HCT116 (cell line): ENCODE data around the gene PNMT. TPM values are rescaled to one million over a fixed set of nuclear protein-coding genes. Genes with fewer than 3 reads are reported as not detected.

Source experiments
- ATAC-seq: fragments of 200-7000 bp; cut with Tn5 transposase; 2 replicates; pipeline ENCODE4 v1.9.1; 2020; ENCODE audit warnings: mild to moderate bottlenecking, moderate library complexity
- BruUV-seq: library from RNA; stranded (reverse); fragments of 400-500 nt; replicated peaks from 2 replicates; lab custom pipeline; 2021; lab: Mats Ljungman, UMichigan
- CTCF ChIA-PET: fragments of 300-600 bp; sonication (Branson Sonifier 250); formaldehyde crosslinking; loops from one replicate; lab custom pipeline; 2021; ENCODE audit warnings: antibody characterized with exemption; lab: Charles Lee
- POLR2A ChIA-PET: fragments of 300-600, 350-600 bp; sonication (Branson Sonifier 250); formaldehyde crosslinking; loops from one replicate; lab custom pipeline; 2021; ENCODE audit warnings: antibody characterized with exemption; lab: Charles Lee
- RAD21 ChIA-PET, 2 experiments: fragments of 300-600 bp; sonication (Branson Sonifier 250); formaldehyde crosslinking; loops; one replicate each; lab custom pipeline; 2023; ENCODE audit warnings: low total read pairs in 2 of 2; ENCODE audit not compliant: uncharacterized antibody in 2 of 2, unreplicated experiment in 2 of 2, low non-redundant PET in 1 of 2; lab: Charles Lee
- DNase-seq: peaks from one replicate; pipeline ENCODE4 v3.0.0-alpha.2; 2010; ENCODE audit warnings: low read depth, low spot score
- H2AFZ ChIP-seq: fragments of 200-600 bp; shearing (Covaris generic), sonication (generic); 2 replicates; pipeline ENCODE4 v1.6.1; 2017; ENCODE audit warnings: low read depth, mixed run types, mixed read lengths, antibody characterized with exemption, low read length; ENCODE audit not compliant: poor library complexity, severe bottlenecking
- H3K27ac ChIP-seq: 2 replicates; pipeline ENCODE4 v1.5.1; 2012; ENCODE audit warnings: low read depth, low read length
- H3K27me3 ChIP-seq: fragments of 200-600 bp; sonication (generic); 2 replicates; pipeline ENCODE4 v1.6.1; 2016; ENCODE audit warnings: mixed run types, low read length, mixed read lengths; ENCODE audit not compliant: insufficient read depth
- H3K36me3 ChIP-seq, 2 experiments: fragments of 200-500 bp in 1 of 2; fragments of 200-600 bp in 1 of 2; sonication (Bioruptor generic) in 1 of 2; sonication (generic) in 1 of 2; 2 replicates each; pipeline versions ENCODE4 v1.5.1 to v1.6.1; 2014 to 2016; ENCODE audit warnings: low read length in 2 of 2, inconsistent platforms in 1 of 2, mixed read lengths in 1 of 2, mixed run types in 1 of 2; ENCODE audit not compliant: insufficient read depth in 2 of 2, control insufficient read depth in 1 of 2
- H3K4me1 ChIP-seq, 2 experiments: fragments of 200-600 bp in 1 of 2; sonication (generic) in 1 of 2; 2 replicates each; pipeline versions ENCODE4 v1.5.1 to v1.6.1; 2012 to 2017; ENCODE audit warnings: low read length in 2 of 2, inconsistent platforms in 1 of 2, mild to moderate bottlenecking in 1 of 2, mixed read lengths in 1 of 2, mixed run types in 1 of 2, moderate library complexity in 1 of 2; ENCODE audit not compliant: insufficient read depth in 2 of 2, control insufficient read depth in 1 of 2
- H3K4me2 ChIP-seq: fragments of 200-600 bp; sonication (generic); 2 replicates; pipeline ENCODE4 v1.6.1; 2017; ENCODE audit warnings: mixed run types, low read length, mixed read lengths
- H3K4me3 ChIP-seq, 2 experiments: fragments of 200-600 bp in 1 of 2; sonication (generic) in 1 of 2; replicated peaks in 1 of 2; 2 replicates each; pipeline ENCODE4 v1.5.1; 2011 to 2016; ENCODE audit warnings: low read length in 2 of 2, control low read depth in 1 of 2, low read depth in 1 of 2, mild to moderate bottlenecking in 1 of 2, mixed read lengths in 1 of 2, mixed run types in 1 of 2
- H3K79me2 ChIP-seq: fragments of 200-600 bp; sonication (generic); 2 replicates; pipeline ENCODE4 v1.6.1; 2017; ENCODE audit warnings: mild to moderate bottlenecking, mixed run types, low read length, moderate library complexity, mixed read lengths; ENCODE audit not compliant: insufficient read depth
- H3K9ac ChIP-seq: fragments of 200-600 bp; sonication (generic); 2 replicates; pipeline ENCODE4 v1.6.1; 2016; ENCODE audit warnings: low read length, mixed read lengths
- H3K9me2 ChIP-seq: fragments of 200-600 bp; sonication (generic), shearing (Covaris generic); 2 replicates; pipeline ENCODE4 v1.6.1; 2017; ENCODE audit warnings: mixed run types, mild to moderate bottlenecking, moderate library complexity; ENCODE audit not compliant: insufficient read depth
- H3K9me3 ChIP-seq, 2 experiments: fragments of 200-500 bp in 1 of 2; fragments of 200-600 bp in 1 of 2; sonication (Bioruptor generic) in 1 of 2; sonication (generic) in 1 of 2; 2 replicates each; pipeline ENCODE4 v1.6.1; 2014 to 2017; ENCODE audit warnings: low read length in 2 of 2, mixed read lengths in 2 of 2, inconsistent platforms in 1 of 2, low read depth in 1 of 2, mild to moderate bottlenecking in 1 of 2, mixed run types in 1 of 2, moderate library complexity in 1 of 2; ENCODE audit not compliant: control insufficient read depth in 1 of 2, insufficient read depth in 1 of 2
- H4K20me1 ChIP-seq: fragments of 200-600 bp; sonication (generic), shearing (Covaris generic); 2 replicates; pipeline ENCODE4 v1.6.1; 2017; ENCODE audit warnings: mixed run types, mild to moderate bottlenecking, moderate library complexity; ENCODE audit not compliant: insufficient read depth
- ATF3 ChIP-seq: IDR thresholded peaks from 2 replicates; pipeline ENCODE4 v1.6.1; 2012
- CTCF ChIP-seq, 3 experiments: fragments of 200-600 bp in 1 of 3; sonication (generic) in 1 of 3; IDR thresholded peaks in 2 of 3; conservative IDR thresholded peaks in 1 of 3; 2 replicates each; pipeline ENCODE4 v1.5.1; 2012 to 2017; ENCODE audit warnings: low read depth in 2 of 3, low read length in 2 of 3, antibody characterized with exemption in 1 of 3, borderline replicate concordance in 1 of 3, control low read depth in 1 of 3, mild to moderate bottlenecking in 1 of 3, mixed read lengths in 1 of 3, mixed run types in 1 of 3, moderate library complexity in 1 of 3; ENCODE audit not compliant: insufficient read depth in 1 of 3
- ELF1 ChIP-seq: IDR thresholded peaks from 2 replicates; pipeline ENCODE4 v1.6.1; 2012; ENCODE audit warnings: low read depth, borderline replicate concordance
- JUND ChIP-seq: IDR thresholded peaks from 2 replicates; pipeline ENCODE4 v1.6.1; 2012
- MAX ChIP-seq: IDR thresholded peaks from 2 replicates; pipeline ENCODE4 v1.6.1; 2012
- POLR2A ChIP-seq: IDR thresholded peaks from 2 replicates; pipeline ENCODE4 v1.7.0; 2011; ENCODE audit warnings: borderline replicate concordance; ENCODE audit not compliant: insufficient read depth, insufficient read length; ENCODE audit errors: extremely low read depth
- RAD21 ChIP-seq: IDR thresholded peaks from 2 replicates; pipeline ENCODE4 v1.6.1; 2012; ENCODE audit warnings: low read depth, mild to moderate bottlenecking
- SP1 ChIP-seq: IDR thresholded peaks from 2 replicates; pipeline ENCODE4 v1.6.1; 2012; ENCODE audit warnings: low read depth
- TCF7L2 ChIP-seq: IDR thresholded peaks from 2 replicates; pipeline ENCODE4 v1.7.0; 2011; ENCODE audit warnings: borderline replicate concordance, inconsistent platforms; ENCODE audit not compliant: insufficient read depth, insufficient read length; ENCODE audit errors: extremely low read depth
- YY1 ChIP-seq: IDR thresholded peaks from 2 replicates; pipeline ENCODE4 v1.6.1; 2011; ENCODE audit warnings: low read length, low read depth, moderate library complexity, mild to moderate bottlenecking; ENCODE audit not compliant: insufficient replicate concordance; ENCODE audit errors: extremely low read depth
- ZFX ChIP-seq: fragments of 450-650 bp; IDR thresholded peaks from 2 replicates; pipeline ENCODE4 v1.6.1; 2017
- ZNF274 ChIP-seq: fragments of 200-500 bp; sonication (Bioruptor generic); IDR thresholded peaks from 2 replicates; pipeline ENCODE4 v1.6.1; 2014; ENCODE audit warnings: mild to moderate bottlenecking, low read depth, low read length, inconsistent platforms
- intact Hi-C: fragments of 100-400 bp; cut with micrococcal nuclease; formaldehyde crosslinking; loops from 2 replicates; pipeline ENCODE4 v1.10.0; 2022
- total RNA-seq: library from RNA; stranded (reverse); gene quantifications from one replicate; pipeline ENCODE4 v1.2.1, GENCODE V29; 2021; ENCODE audit not compliant: unreplicated experiment

The PNMT gene
- total RNA-seq, 1 experiment from 2014 or later: not detected

- H3K27ac ChIP-seq: peak overlapping the region; percentile 15; the same call in 1 of the 2 replicates
- RAD21 ChIA-PET: no interaction called here
- no peaks in the 10 kb centered on the region for H4K20me1 ChIP-seq
- H3K4me2 ChIP-seq: peak overlapping the region; percentile 46
- peaks cover 75% of the 10 kb centered on the region for H3K79me2 ChIP-seq
- DNase-seq: no peak
- H3K4me1 ChIP-seq: peaks cover 23 to 41% of the 10 kb centered on the region in 2 experiments
- no peaks in the 10 kb centered on the region for H3K36me3 ChIP-seq
- TF ChIP-seq ATF3 (no peak), POLR2A (no peak), MAX (no peak), JUND (no peak; the same call in 1 of the 2 replicates), CTCF (IDR thresholded peaks at IDR 0.05 in 2 of 3, conservative IDR thresholded peaks at IDR 0.05 in 1 of 3; ENCODE audit: borderline replicate concordance in 1 of 3, insufficient read depth in 1 of 3, low read depth in 2 of 3, low read length in 2 of 3) (no peak), ZFX (no peak), SP1 (no peak), YY1 (no peak), RAD21 (no peak), TCF7L2 (no peak), ELF1 (no peak), ZNF274 (no peak)
- TF ChIP-seq, all 23 proteins: peak for 0
- no TSS peak for BruUV-seq
- Histone ChIP-seq H2AFZ (no peak overlapping the region), H3K4me3 (no peak overlapping the region), H3K9me2 (no peaks in the 10 kb centered on the region), H3K9me3 (no peaks in the 10 kb centered on the region), H3K9ac (no peak overlapping the region), H3K27me3 (no peaks in the 10 kb centered on the region)
- intact Hi-C loops: no loop called here
- ChIA-PET CTCF (interaction anchor here (1.0 to 4.0 kb wide), 4 partner anchors 9 to 21 kb away, joined by 3 to 16 read pairs (median 6); no protein-coding TSS in a partner anchor), POLR2A (interaction anchor here (1.1 kb wide), 1 partner anchor 8 kb away, joined by 3 read pairs; no protein-coding TSS in a partner anchor)
- ATAC-seq: peak; percentile 56
Observed at GRCh38 chr17:39643271-39643670, 25.0 kb upstream of the PNMT start.
